ENCODE measurements around the gene OR13A1.

DNA sequence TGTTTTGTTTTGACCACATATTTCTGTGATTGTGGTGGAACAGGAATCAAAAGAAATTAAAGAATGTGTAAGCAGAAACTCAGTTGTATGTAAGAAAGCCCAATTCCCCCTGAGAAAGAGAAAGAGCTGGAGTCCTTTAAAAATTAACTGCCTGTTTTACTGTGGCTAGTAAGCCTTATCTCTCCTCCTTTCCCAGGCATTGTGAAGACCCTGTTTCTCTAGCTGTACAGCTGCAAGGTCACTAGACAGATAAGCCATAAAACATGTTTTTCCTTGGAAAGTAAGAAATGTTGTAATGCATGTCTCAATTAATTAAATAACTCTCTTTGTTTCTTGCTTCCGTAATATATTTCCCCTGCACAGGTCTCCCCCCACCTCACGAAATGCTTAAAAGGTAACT lies 53.5 kb downstream of the OR13A1 start:
- TF ChIP-seq, protein P1, sequence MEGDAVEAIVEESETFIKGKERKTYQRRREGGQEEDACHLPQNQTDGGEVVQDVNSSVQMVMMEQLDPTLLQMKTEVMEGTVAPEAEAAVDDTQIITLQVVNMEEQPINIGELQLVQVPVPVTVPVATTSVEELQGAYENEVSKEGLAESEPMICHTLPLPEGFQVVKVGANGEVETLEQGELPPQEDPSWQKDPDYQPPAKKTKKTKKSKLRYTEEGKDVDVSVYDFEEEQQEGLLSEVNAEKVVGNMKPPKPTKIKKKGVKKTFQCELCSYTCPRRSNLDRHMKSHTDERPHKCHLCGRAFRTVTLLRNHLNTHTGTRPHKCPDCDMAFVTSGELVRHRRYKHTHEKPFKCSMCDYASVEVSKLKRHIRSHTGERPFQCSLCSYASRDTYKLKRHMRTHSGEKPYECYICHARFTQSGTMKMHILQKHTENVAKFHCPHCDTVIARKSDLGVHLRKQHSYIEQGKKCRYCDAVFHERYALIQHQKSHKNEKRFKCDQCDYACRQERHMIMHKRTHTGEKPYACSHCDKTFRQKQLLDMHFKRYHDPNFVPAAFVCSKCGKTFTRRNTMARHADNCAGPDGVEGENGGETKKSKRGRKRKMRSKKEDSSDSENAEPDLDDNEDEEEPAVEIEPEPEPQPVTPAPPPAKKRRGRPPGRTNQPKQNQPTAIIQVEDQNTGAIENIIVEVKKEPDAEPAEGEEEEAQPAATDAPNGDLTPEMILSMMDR (IDR thresholded peaks at IDR 0.05; ENCODE audit: low read length): no peak
- TF ChIP-seq EZH2phosphoT487 (IDR thresholded peaks at IDR 0.05; ENCODE audit: low read length): no peak
- TF ChIP-seq EZH2 (optimal IDR thresholded peaks at IDR 0.05; ENCODE audit: low read depth, low read length): no peak
